Transverse colon (tissue), 3 donors: ENCODE data around the gene COMMD9.

Source experiments
- CTCF ChIP-seq, 5 experiments: fragments of 200-600 bp in 3 of 5; fragments of 450-650 bp in 2 of 5; sonication (generic) in 3 of 5; IDR thresholded peaks; 1 replicate in 2 of 5; 2 replicates in 3 of 5; pipeline ENCODE4 v1.5.1; 2016 to 2017; ENCODE audit warnings: antibody characterized with exemption in 5 of 5, inconsistent platforms in 3 of 5, mild to moderate bottlenecking in 2 of 5, moderate library complexity in 1 of 5
- EP300 ChIP-seq: sonication (generic); formaldehyde crosslinking; IDR thresholded peaks from one replicate; pipeline ENCODE4 v1.6.1; 2017; ENCODE audit warnings: antibody characterized with exemption, low read depth

GRCh38 chr11:36274414-36274813, 14.8 kb downstream of the COMMD9 start:
- TF ChIP-seq CTCF (IDR thresholded peaks at IDR 0.05) (no peak), EP300 (no peak)
